Measurements from ENCODE around the gene NUTF2.

- TF ChIP-seq POLR2A (IDR thresholded peaks at IDR 0.05) = no peak
- no peak for TF ChIP-seq CTCF (IDR thresholded peaks at IDR 0.05)
These were observed 31.5 kb downstream of the NUTF2 start for GRCh38 chr16:67878232-67878631.

Data from Peyer's patch (tissue), 4 donors.